Stimulated activated CD4-positive, alpha-beta T cell treated with anti-CD3 and anti-CD28 coated beads, Interleukin-4, amount 100 ng/mL, for 4 hours (primary cell): Measurements from ENCODE around the gene CFAP251.
"Not testable (repeated sequence)": the region's sequence is repeated elsewhere in the genome, so short reads cannot be mapped to it uniquely, and the experiment has no call there.

ENCODE experiments used
- DNase-seq, 2 experiments: peaks; one replicate each; pipeline ENCODE4 v3.0.0-alpha.2; 2020

CFAP251 gene

DNA sequence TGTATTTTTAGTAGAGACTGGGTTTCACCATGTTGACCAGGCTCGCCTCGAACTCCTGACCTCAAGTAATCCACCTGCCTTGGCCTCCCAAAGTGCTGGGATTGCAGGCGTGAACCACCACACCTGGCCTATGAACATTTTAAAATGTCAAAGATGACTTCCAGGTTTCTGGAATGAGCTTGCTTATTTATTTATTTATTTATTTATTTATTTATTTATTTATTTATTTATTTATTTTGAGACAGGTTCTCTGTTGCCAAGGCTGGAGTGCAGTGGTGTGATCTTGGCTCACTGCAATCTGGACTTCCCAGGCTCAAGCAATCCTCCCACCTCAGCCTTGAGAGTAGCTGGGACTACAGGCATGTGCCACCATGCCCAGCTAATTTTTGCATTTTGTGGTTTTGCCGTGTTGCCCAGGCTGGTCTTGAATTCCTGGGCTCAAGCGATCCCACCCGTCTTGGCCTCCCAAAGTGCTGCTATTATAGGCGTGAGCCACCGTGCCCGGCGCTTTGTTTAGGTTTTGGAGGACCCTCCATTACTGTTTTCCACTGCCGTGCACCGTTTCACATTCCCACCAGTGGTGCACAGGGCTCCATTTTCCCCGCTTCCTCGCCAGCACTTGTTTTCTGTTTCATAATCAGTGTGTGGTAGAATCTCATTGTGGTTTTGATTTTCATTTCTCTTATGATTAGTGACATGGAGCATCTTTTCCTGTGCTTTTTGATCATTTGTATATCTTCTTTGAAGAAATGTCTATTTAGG lies 6.4 kb upstream of the CFAP251 start:
- no peak for DNase-seq

DNA sequence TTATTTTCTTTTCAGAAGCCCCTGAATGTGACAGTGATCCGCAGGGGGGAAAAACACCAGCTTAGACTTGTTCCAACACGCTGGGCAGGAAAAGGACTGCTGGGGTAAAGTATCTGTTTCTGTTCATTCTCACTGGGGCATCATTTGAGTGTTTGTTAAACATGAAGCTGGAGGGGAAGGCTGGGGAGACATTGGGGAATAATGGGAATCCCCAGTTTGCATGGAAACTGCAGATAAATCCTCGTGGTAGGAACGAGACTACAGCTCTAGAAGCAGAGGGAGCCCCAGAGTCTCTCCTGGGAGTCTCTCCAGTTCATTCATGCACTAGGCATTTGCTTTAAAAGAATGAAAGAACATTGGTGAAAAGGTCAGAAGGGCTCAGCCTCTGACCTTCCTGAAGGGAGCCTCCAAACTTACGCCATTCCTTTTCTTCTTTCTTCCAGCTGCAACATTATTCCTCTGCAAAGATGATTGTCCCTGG lies 2.5 kb upstream of the CFAP251 start:
- DNase-seq: no peak

DNA sequence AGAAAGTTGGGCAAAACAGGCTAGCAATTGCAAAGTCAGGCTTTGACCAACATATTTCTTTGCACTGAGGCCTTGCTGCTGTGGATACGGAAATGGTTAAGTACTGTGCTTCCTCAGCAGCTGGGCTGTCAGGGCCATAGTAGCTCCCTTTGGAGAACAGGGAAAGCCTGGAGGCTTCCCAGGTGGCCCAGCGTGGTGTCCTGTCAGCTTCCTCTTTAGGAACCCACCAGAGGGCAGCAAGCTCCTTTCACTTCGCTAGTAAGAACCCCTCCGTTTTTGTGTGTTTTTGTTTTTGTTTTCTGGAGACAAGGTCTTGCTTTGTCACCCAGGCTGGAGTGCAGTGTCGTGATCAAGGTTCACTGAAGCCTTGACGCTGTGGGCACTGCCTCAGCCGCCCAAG lies 1.7 kb upstream of the CFAP251 start:
- DNase-seq: no peak

DNA sequence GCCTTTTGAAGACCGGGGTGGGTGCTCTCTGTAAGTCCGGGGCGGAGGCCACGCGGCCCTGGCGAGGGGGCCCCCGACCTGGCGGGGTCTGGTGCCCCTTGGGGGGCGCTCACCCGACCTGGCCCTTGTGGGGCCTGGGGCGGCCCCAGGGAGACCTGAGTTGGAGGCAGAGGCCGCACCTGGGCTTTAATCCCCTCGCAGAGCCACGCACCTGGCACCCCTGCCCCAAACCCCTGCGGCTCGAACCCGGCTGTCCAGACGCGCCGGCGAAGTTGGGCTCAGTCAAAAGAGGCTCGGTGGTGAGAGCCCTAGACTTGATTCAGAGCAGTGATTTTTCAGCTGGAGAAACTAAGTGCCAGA lies 267 bp downstream of the CFAP251 start:
- no peak for DNase-seq

DNA sequence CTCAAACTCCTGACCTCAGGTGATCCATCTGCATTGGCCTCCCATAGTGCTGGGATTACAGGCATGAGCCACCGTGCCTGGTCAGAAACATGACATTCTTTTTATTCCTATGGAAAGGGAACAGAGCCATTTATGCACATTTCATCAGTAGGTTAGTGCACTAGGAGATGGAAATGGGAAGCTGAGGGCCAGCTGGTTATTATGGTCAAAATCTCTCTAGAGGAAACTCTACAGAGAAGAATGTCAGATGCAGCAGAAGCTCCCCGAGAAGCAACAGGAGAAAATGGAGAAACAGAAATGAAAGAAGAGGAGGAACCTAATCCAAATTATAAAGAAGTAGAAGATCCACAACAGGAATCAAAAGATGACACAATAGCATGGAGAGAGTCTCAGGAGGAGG lies 2.7 kb downstream of the CFAP251 start:
- no peak for DNase-seq

DNA sequence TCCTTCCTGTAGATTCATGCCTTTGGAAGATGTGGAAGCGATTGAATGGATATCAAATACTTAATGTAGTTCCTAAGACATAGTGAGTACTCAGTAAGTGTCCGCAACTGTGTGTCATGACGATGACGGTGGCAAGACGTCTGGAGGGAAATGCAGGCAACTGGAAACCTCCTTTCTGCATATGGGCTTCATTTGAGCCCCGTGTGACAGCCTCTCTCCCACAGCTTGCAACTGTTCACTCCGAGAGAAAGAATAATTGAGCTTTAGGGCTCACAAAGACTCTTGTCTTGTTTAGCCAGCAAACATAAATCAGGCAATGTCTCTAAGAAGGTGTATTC lies 6.9 kb downstream of the CFAP251 start:
- no peak for DNase-seq

DNA sequence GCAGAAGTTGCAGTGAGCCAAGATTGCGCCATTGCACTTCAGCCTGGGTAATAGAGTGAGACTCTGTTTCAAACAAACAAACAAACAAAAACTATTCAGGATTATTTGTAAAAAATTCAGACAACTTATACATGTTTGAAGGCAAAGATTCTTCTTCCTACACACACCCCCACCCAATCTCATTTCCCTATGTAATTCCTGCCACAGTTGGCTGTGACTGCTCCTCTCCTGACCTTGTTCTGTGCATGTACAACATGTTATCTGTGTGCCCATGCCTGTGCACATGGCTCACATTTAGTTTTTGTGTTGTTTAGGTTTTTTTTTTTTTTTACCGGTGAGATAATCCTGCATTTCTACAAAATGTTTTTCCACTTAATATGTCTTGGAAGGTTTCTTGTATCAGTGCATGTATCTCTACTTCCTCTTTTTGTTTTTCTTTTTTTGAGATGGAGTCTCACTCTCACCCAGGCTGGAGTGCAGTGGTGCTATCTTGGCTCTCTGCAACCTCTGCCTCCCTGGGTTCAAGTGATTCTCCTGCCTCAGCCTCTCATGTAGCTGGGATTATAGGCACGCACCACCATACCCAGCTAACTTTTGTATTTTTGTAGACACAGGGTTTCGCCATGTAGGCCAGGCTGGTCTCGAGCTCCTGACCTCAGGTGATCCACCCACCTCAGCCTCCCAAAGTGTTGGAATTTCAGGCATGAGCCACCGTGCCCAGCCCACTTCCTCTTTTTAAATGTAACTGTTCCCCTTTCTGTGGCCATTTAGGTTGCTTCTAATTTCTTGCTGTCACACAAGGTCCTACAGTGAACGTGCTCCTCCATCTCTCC lies 8.7 kb downstream of the CFAP251 start:
- no peak for DNase-seq

DNA sequence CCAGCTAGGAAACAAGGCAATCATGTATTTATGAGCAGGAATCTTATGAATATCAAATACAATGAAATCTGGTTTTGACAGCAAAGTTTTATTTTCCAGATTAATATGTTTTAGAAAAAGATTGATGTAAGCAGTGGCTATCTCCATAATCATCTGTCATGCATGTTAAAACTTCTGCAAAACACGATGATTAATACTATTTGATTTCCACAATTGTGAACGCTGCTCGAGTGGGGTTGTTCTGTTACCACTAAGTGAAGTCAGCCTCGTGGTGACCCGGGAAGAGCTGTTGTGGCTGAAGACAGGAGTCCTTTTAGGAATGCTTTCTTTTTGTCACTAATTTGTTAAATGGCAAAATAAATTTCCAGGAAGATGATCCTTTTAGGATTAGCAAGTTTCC lies 9.4 kb downstream of the CFAP251 start:
- no peak for DNase-seq

DNA sequence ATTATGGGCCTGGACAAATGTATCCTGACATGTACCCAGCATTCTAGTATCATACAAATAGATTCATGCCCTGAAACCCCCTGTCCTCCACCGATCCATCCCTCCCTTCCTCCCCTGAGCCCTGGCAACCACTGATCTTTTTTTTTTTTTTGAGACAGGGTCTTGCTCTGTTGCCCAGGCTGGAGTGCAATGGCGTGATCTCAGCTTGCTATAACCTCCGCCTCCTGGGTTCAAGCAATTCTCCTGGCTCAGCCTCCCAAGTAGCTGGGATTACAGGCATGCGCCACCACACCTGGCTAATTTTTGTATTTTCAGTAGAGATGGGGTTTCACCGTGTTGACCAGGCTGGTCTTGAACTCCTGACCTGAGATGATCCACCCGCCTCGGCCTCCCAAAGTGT lies 11.2 kb downstream of the CFAP251 start:
- not testable (repeated sequence) for DNase-seq

DNA sequence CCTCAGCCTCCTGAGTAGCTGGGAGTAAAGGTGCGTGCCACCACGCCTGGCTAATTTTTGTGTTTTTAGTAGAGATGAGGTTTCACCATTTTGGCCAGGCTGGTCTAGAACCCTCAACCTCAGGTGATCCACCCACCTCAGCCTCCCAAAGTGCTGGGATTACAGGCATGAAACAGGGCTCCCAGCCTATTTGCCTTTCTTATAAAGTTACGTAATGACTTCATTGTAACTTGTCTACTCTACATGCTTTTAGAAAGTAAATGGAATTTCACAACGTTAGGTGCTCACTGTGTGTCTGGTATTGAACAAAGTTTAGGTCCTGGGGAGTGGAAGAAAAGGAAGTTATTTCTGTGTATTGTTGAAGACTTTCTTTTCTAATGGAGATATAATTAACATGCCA lies 12.5 kb downstream of the CFAP251 start:
- no peak for DNase-seq

DNA sequence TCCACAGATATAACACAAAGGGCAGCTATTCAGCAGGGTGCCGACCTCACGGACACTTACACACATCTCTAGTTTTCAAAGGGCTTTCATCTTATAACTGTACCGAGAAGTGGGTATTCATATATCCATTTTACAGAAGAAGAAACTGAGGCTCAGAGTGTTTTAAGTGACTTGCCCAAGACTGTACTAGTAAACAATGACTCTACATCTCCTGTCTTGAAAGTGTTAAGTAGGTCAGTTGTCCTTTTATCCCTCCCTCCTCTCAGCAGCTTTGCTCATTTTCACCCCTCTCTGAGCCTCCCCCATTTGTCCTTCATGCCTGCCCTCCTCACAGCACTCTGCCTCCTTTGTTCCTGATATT lies 13.8 kb downstream of the CFAP251 start:
- no peak for DNase-seq

DNA sequence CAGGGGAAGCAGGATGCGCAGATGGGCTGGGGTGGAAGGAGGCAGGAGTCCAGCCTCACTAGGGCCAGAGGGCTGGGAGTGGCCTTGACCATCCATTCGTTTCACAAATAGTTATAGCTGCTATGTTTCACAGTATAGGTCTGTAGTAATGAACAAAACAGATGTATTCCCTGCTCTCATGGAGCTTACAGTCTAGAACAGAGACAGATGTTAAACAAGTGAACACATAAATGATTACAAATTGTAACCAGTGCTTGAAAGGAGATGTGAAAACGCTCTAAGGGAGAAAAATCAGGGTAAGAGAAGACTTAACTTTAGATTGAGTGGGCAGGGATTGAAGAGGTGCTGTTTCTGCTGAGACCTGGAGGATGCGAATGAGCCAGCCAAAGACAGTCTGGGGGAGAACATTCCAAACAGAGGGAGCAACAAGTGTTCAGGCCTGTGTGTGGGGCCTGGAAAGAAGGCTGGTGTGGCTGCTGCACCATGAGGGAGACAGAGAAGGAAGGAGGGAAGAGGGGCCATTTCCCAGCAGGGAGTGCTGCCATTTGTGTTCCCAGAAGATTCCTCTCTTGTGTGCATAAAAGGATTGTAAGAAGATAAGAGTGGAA lies 14.6 kb downstream of the CFAP251 start:
- no peak for DNase-seq

DNA sequence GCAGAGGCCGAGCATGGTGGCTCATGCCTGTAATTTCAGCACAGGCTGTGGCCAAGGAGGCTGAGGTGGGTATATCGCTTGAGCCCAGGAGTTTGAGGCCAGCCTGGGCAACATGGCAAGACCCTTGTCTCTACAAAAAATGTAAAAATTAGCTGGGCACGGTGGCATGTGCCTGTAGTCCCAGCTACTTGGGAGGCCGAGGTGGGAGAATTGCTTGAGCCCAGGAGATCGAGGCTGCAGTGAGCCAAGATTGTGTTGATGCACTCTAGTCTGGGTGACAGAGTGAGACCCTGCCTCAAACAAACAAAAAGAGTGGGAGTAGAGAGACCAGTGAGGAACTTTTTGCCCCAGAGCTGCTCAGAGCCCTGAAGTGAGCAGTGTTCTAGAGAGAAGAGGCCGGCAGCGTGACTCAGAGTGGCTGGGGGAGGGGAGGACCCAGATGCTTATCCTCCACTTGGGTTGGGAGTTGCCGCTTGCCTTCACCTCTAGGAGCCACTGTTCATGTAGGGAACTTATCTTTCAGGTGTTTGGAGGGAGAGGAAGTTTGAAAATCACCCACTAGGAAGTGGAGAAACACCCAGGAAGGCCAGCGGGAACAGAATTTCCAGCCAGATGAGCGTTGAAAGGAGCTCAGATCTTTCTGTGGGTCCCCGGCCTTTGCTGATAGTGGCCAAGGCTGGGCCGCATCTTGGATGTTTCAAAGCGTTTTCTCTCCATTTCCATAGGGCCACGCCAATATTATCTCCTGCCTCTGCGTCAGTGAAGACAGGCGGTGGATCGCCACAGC lies 15.3 kb downstream of the CFAP251 start:
- no peak for DNase-seq

DNA sequence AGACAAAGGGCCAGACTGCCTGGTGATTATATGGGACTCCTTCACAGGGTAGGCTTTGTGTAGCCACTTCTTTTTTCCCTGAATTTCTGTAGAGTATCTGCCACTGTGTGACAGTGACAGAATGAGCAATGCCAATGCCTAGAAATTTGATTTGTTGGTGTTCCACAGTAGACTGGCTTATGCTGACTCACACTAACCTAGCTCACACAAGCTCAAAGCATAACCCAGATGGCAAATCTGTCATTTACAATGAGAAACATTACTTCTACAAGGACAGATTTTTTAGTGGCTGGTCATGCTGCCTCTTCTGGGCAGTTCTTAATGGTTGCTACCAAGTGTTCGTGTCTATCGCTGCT lies 15.9 kb downstream of the CFAP251 start:
- DNase-seq: no peak

DNA sequence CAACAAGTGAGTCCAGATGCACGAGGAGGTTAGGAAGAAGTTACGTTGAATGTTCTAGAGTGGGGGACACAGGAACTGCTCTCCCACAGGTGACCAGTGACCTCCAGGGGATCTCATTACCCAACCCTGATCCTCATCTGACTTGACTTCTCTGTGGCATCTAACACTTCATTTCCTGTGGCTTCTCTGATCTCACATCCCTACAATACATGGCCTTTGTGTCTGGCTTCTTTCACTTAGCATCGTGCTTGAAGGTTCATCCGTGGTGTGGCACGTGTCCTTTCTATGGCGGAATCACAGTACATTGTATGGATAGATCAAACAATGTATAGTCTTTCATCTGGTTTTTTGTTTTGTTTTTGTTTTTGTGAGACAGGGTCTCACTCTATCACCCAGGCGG lies 19.3 kb downstream of the CFAP251 start:
- no peak for DNase-seq

DNA sequence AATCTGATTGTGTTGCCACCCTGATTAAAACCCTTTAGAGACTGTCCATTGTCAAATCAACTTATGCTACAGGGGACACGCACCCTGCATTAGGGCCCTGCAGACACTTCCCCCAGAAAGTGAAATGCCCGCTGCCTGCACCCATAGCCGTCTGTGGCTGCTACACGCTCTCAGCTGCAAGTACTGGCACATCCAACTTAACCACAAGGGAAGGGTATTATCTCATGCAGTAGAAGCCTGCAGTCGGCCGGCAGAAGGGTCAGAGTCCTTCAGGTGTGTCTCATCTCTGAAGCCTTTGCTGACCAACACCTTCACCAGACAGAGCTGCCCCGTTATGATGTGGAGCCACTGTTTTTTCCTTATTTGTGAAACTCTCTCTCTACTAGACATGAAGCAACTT lies 20.8 kb downstream of the CFAP251 start:
- no peak for DNase-seq

DNA sequence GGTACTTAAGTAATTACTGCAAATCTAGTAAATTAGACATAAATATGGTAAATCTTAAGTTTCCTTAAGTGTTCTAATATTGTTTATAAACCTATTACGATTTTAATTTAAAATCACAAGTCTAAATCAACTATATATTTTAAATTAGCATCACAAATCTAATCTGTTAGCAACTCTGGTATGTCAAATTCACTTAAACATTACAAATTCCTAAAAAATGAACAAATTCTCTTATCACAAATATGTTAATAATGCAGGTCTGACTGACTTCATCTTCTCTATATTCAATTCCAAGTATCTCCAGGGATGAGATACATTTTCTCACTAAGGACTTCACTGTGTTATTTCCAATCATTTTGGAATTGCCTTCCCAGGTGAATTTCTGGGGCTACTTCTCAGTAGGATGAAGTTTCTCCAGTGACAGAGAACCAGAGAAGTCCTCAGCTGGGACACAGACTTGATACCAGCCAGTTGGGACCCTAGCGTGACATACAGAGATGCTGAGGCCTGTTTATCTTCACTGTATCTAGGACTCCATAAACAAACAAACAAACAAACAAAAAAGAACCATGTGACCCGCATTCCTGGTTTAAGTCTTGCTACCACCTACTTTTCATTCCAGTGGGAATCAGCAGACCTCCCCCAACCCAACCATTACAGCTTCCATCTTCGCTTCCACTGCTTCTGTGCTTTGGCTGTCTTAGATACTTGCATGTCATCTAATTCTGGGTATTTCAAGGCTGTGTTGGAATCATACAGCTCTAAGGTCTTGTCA lies 21.8 kb downstream of the CFAP251 start:
- no peak for DNase-seq

DNA sequence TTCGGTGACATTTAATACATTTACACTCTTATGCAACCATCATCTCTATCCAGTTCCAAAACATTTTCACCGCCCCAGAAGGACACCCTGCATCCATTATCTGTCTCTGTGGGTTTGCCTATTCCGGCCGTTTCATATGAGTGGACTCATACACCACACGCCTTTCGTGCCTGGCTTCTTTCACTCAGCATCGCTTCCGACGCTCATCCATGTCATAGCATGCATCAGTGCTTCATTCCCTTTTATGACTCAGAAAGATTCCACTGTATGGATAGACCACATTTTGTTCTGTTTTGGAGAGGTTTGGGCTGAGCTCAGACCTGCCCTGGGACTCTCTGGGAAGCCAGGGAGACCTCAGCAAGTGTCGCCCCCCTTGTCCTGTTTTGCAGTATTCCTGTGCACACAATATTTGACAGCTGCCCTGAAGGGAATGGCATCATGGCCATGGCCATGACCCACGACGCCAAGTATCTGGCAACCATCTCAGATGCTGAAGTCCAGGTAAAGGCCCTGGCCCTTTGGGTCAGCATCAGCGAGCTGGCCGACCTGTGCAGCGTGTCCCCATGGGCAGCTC lies 23.8 kb downstream of the CFAP251 start:
- DNase-seq: no peak

DNA sequence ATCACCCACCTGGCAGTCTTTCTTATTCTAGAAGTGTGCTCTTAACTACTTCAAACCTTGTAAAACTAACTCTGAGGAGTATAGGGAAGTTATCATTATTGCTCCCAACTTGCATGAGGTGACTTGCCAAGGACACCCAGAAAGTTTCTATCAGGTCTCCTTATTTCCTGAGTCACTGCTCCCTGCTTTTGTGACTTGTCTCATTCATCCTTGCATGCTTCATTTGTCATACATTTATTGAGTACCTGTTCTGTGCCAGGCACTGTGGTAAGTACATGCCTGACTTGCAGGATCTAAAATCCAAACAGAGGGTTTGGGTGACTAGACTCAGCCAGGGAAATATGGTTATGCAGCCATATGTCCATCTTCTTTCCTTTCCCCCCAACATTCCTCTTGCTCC lies 25.5 kb downstream of the CFAP251 start:
- no peak for DNase-seq

DNA sequence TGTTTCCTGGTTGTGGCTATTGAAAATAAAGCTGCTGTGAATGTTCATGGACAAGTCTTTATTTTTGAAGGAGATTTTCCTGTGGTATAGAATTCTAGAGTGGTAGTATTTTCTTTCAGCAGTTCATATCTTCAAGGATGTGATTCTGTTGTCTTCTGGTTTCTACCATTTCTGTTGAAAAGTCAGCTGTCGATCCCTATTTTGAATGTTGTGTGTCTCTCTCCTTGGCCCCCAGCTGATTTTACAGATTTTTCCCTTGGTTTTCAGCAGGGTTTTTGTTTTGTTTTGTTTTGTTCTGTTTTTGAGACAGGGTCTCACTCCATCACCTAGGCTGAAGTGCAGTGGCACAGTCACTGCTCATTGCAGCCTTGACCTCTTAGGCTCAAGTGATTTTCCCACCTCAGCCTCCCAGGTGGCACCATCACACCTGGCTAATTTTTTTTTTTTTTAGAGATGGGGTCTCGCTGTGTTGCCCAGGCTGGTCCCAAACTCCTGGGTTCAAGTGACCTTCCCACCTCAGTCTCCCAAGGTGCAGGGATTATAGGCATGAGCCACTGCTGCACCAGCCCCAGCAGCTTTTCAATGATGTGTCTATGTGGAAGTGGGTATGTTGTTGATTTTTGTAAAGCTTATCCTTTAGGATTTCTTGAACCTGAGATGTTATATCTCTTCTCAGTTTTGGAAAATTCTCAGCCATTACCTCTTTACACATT lies 28.1 kb downstream of the CFAP251 start:
- DNase-seq: no peak

DNA sequence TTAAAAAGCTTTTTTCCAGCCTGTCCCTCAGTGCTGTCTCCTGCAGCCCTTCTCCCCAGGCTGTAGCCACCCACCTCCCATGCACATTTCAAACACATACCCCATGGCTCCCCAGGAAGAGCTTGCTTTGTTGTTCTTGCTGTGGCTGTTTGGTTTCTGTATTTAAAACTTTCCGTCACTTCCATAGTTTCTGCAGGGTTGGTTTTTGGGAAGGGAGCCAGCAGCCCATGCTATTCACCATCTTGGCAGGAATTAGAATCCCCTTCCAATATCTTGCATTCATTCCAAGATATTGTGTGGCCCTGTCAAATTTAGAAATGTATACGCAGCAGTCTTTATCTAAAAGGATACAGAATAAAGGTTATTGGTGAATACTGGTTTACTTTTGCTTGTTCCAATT lies 29.6 kb downstream of the CFAP251 start:
- DNase-seq: no peak
